Endothelial cell of umbilical vein (primary cell): ENCODE measurements around the gene OTULIN. TPM values are rescaled to one million over a fixed set of nuclear protein-coding genes. Genes with fewer than 3 reads are reported as not detected.

Experiments used
- Bru-seq: library from RNA; stranded (reverse); fragments of 400-500 nt; gene quantifications from one replicate; lab custom pipeline; 2021; lab: Mats Ljungman, UMichigan
- BruChase-seq, 2 experiments: library from RNA; stranded (reverse); fragments of 400-500 nt; gene quantifications; one replicate each; lab custom pipeline; 2021; lab: Mats Ljungman, UMichigan
- BruUV-seq: library from RNA; stranded (reverse); fragments of 400-500 nt; replicated peaks from 2 replicates; lab custom pipeline; 2021; lab: Mats Ljungman, UMichigan
- CTCF ChIA-PET: fragments of 300-600, 350-600 bp; sonication (Branson Sonifier 250); formaldehyde crosslinking; loops from one replicate; lab custom pipeline; 2021; ENCODE audit warnings: antibody characterized with exemption, inconsistent platforms; lab: Charles Lee
- POLR2A ChIA-PET: fragments of 300-600, 350-600 bp; sonication (Branson Sonifier 250); formaldehyde crosslinking; loops from one replicate; lab custom pipeline; 2021; ENCODE audit warnings: antibody characterized with exemption, inconsistent platforms; lab: Charles Lee
- DNase-seq: peaks from one replicate; pipeline ENCODE4 v3.0.0-alpha.2; 2011; ENCODE audit warnings: low read depth, low spot score
- FAIRE-seq: peaks from 2 replicates; lab custom pipeline; 2011; peaks lifted over from hg19 to GRCh38; lab: Jason Lieb, UNC
- H2AFZ ChIP-seq: 2 replicates; pipeline ENCODE4 v1.6.0; 2012; ENCODE audit warnings: low read depth, low read length, control low read depth, inconsistent platforms
- H3K27ac ChIP-seq: 2 replicates; pipeline ENCODE4 v1.5.1; 2011; ENCODE audit warnings: low read depth, mild to moderate bottlenecking, control low read depth, low read length, moderate library complexity; ENCODE audit not compliant: insufficient read depth
- H3K27me3 ChIP-seq, 2 experiments: 2 replicates each; pipeline versions ENCODE4 v1.6.0 to v1.6.1; 2011; ENCODE audit warnings: low read length in 2 of 2, mixed read lengths in 1 of 2; ENCODE audit not compliant: control insufficient read depth in 2 of 2, insufficient read depth in 2 of 2
- H3K36me3 ChIP-seq, 2 experiments: 2 replicates in 1 of 2; 3 replicates in 1 of 2; pipeline ENCODE4 v1.5.1; 2011; ENCODE audit warnings: low read length in 2 of 2, mild to moderate bottlenecking in 1 of 2, moderate library complexity in 1 of 2; ENCODE audit not compliant: control insufficient read depth in 2 of 2, insufficient read depth in 2 of 2; ENCODE audit errors: extremely low read depth in 1 of 2
- H3K4me1 ChIP-seq: 3 replicates; pipeline ENCODE4 v1.5.1; 2011; ENCODE audit warnings: mild to moderate bottlenecking, low read length; ENCODE audit not compliant: control insufficient read depth, insufficient read depth; ENCODE audit errors: extremely low read depth
- H3K4me2 ChIP-seq: 2 replicates; pipeline ENCODE4 v1.6.1; 2011; ENCODE audit warnings: low read length, control low read depth, mixed read lengths; ENCODE audit not compliant: insufficient read depth
- H3K4me3 ChIP-seq, 3 experiments: fragments of 200-600 bp in 1 of 3; sonication (generic), shearing (Covaris generic) in 1 of 3; replicated peaks in 1 of 3; 2 replicates each; pipeline ENCODE4 v1.5.1; 2011 to 2016; ENCODE audit warnings: control low read depth in 3 of 3, low read length in 3 of 3, mild to moderate bottlenecking in 2 of 3, inconsistent platforms in 1 of 3, low read depth in 1 of 3, moderate library complexity in 1 of 3; ENCODE audit not compliant: insufficient read depth in 1 of 3
- H3K79me2 ChIP-seq: 2 replicates; pipeline ENCODE4 v1.6.0; 2012; ENCODE audit warnings: low read length, inconsistent platforms; ENCODE audit not compliant: control insufficient read depth, insufficient read depth
- H3K9ac ChIP-seq: replicated peaks from 2 replicates; pipeline ENCODE3; 2011; ENCODE audit warnings: low read length, control low read depth; ENCODE audit not compliant: insufficient read depth; ENCODE audit errors: extremely low read depth
- H3K9me1 ChIP-seq: replicated peaks from 3 replicates; pipeline ENCODE4 v1.6.0; 2011; ENCODE audit warnings: mild to moderate bottlenecking, low read length; ENCODE audit not compliant: control insufficient read depth, insufficient read depth; ENCODE audit errors: extremely low read depth
- H3K9me3 ChIP-seq: replicated peaks from 2 replicates; pipeline ENCODE4 v1.5.1; 2012; ENCODE audit warnings: low read length, inconsistent platforms; ENCODE audit not compliant: control insufficient read depth, insufficient read depth
- H4K20me1 ChIP-seq: replicated peaks from 2 replicates; pipeline ENCODE3; 2011; ENCODE audit warnings: mild to moderate bottlenecking, low read length; ENCODE audit not compliant: control insufficient read depth, insufficient read depth; ENCODE audit errors: extremely low read depth
- MYC ChIP-seq: IDR thresholded peaks from one replicate; pipeline ENCODE4 v1.6.1; 2011; ENCODE audit warnings: mild to moderate bottlenecking, low read depth, low read length
- POLR2A ChIP-seq: IDR thresholded peaks from 2 replicates; pipeline ENCODE4 v1.6.1; 2012; ENCODE audit warnings: low read depth, mild to moderate bottlenecking, control low read depth, low read length
- POLR2AphosphoS5 ChIP-seq: IDR thresholded peaks from 2 replicates; pipeline ENCODE4 v1.6.1; 2012; ENCODE audit warnings: low read depth, mild to moderate bottlenecking, control low read depth, low read length, moderate library complexity; ENCODE audit not compliant: insufficient read depth
- dilution Hi-C: fragments of 300-500 bp; cut with MboI; formaldehyde crosslinking; loops from one replicate; pipeline ENCODE4 v1.15.0; 2019; ENCODE audit warnings: low sequenced_read_pairs; ENCODE audit not compliant: extremely low pct_ligation_motif_present
- intact Hi-C: fragments of 100-400 bp; cut with micrococcal nuclease; formaldehyde crosslinking; loops from one replicate; pipeline ENCODE4 v1.10.0; 2022
- long read RNA-seq: library from polyadenylated mRNA; stranded (forward); transcript quantifications from one replicate; pipeline ENCODE4 v2.0.0, GENCODE V29; 2021
- polyA minus RNA-seq, 3 experiments: library from RNA; depleted of rRNA, polyadenylated mRNA; stranded (reverse); fragments of >200 nt; gene quantifications; 1 replicate in 1 of 3; 2 replicates in 2 of 3; pipeline ENCODE4 v1.2.3, GENCODE V29; 2011
- polyA plus RNA-seq, 4 experiments: library from polyadenylated mRNA; depleted of rRNA in 3 of 4; stranded (reverse) in 3 of 4; unstranded in 1 of 4; fragments of >200 nt; gene quantifications; 2 replicates each; pipeline versions ENCODE4 v1.2.1 to v1.2.3, GENCODE V29; 2011 to 2012; ENCODE audit warnings: missing spikeins in 1 of 4
- total RNA-seq: library from RNA; stranded (reverse); gene quantifications from 2 replicates; pipeline ENCODE4 v1.2.3, GENCODE V29; 2021
- TF ChIP-seq, protein P1 (sequence below), 2 donors: IDR thresholded peaks; 1 replicate in 1 of 2; 2 replicates in 1 of 2; pipeline ENCODE4 v1.5.1; 2011; ENCODE audit warnings: low read length in 2 of 2, mild to moderate bottlenecking in 2 of 2, moderate library complexity in 2 of 2, control low read depth in 1 of 2, inconsistent platforms in 1 of 2, low read depth in 1 of 2; ENCODE audit not compliant: insufficient read depth in 1 of 2; ENCODE audit errors: extremely low read depth in 1 of 2
- TF ChIP-seq, protein P2 (sequence below): IDR thresholded peaks from 2 replicates; pipeline ENCODE4 v1.6.1; 2011; ENCODE audit not compliant: insufficient read depth, insufficient read length

Gene OTULIN
- 30.2 and 34.7 TPM in 2 replicates for total RNA-seq
- polyA plus RNA-seq, result 4.4 and 7.8 TPM in 2 replicates
- 6.9 and 9.2 TPM in 2 replicates for polyA plus RNA-seq (2011; cell fraction: cytosol; rRNA removed)
- 17.0 and 20.5 TPM in 2 replicates for polyA plus RNA-seq (2011; cell fraction: nucleus; rRNA removed)
- polyA plus RNA-seq (2012), result 13.9 and 14.9 TPM in 2 replicates
- 18.0 and 33.8 TPM in 2 replicates for polyA minus RNA-seq
- polyA minus RNA-seq (2011; cell fraction: cytosol; rRNA and poly(A)+ RNA removed), result 51.8 TPM
- 27.6 and 31.0 TPM in 2 replicates for polyA minus RNA-seq (2011; cell fraction: nucleus; rRNA and poly(A)+ RNA removed)
- Bru-seq, nascent RNA, result percentile 86 among the genes with signal in this experiment
- percentile 89 among the genes with signal in this experiment for BruChase-seq, experiment 1, labeled RNA remaining after a 6-hour chase
- percentile 93 among the genes with signal in this experiment for BruChase-seq, experiment 2, labeled RNA remaining after a 2-hour chase
- long read RNA-seq, full-length matches to known transcripts, result 13 of 27 reads
- long read RNA-seq, partial matches to known transcripts, result 4 of 27 reads
- long read RNA-seq, other reads (novel, unspliced or antisense), result 10 of 27 reads

DNA sequence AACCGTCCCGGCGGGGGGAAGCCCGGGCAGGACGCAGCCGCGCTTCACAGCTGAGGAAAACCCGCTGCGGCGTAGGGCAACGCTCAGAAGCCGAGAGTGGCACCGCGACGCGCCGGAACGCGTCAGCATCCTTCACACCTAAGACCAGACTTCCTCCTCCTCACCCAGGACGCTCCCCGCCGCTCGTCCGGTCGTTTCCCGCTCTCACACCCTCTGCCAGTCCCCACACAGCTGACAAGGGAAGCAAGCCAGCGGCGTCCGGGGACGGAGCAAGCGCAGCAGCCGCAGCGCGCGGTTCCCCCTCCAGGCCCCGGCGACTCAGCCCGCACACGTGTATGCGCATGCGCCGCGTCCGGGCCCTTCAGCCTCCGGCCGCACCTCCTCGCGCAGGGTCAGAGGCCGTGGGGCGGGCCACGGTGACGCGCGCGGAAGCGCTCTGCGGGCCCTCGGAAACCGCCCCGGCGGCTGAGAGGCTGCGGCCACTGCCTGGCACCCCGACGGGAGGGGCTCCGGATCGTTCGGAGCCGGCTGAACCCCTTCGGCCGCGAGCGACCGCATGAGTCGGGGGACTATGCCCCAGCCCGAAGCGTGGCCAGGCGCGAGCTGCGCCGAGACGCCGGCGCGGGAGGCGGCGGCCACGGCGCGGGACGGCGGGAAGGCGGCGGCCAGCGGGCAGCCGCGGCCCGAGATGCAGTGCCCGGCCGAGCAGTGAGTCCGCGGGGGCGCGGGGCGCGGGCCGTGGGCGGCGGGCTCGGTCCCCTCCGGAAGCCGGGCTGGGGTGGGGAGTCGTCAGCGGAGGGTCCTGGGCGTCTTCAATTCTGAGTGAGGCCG, at the start of gene OTULIN:
Gene OTULIN, plus strand, starts transcription at position 449 of the 831 bp plus-strand sequence. Its CDS starts 108 bp downstream, at position 557.
- TF ChIP-seq, protein P1, sequence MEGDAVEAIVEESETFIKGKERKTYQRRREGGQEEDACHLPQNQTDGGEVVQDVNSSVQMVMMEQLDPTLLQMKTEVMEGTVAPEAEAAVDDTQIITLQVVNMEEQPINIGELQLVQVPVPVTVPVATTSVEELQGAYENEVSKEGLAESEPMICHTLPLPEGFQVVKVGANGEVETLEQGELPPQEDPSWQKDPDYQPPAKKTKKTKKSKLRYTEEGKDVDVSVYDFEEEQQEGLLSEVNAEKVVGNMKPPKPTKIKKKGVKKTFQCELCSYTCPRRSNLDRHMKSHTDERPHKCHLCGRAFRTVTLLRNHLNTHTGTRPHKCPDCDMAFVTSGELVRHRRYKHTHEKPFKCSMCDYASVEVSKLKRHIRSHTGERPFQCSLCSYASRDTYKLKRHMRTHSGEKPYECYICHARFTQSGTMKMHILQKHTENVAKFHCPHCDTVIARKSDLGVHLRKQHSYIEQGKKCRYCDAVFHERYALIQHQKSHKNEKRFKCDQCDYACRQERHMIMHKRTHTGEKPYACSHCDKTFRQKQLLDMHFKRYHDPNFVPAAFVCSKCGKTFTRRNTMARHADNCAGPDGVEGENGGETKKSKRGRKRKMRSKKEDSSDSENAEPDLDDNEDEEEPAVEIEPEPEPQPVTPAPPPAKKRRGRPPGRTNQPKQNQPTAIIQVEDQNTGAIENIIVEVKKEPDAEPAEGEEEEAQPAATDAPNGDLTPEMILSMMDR (IDR thresholded peaks at IDR 0.05; ENCODE audit: extremely low read depth in 1 of 2, insufficient read depth in 1 of 2, low read depth in 1 of 2, low read length in 2 of 2), result no peak
- TF ChIP-seq MYC (no peak), POLR2A (peak; percentile 82), POLR2AphosphoS5 (peak; percentile 91)
- TF ChIP-seq, protein P2, sequence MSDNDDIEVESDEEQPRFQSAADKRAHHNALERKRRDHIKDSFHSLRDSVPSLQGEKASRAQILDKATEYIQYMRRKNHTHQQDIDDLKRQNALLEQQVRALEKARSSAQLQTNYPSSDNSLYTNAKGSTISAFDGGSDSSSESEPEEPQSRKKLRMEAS, result no peak
- DNase-seq (peak; percentile 93), FAIRE-seq (peak; percentile 78)
- H3K79me2 ChIP-seq, result peaks cover 45% of the 10 kb centered on the region
- peaks cover 0 to 3% of the 10 kb centered on the region in 2 experiments for H3K36me3 ChIP-seq
- no peaks in the 10 kb centered on the region for H3K9me3 ChIP-seq
- intact Hi-C loops (no loop called here), dilution Hi-C loops (no loop called here)
- peak within 1 kb of the TSS; percentile 89 for H3K4me2 ChIP-seq
- ChIA-PET CTCF (interaction anchor here (0.7 to 1.8 kb wide), 2 partner anchors 16 to 313 kb away, joined by 3 to 8 read pairs; no protein-coding TSS in a partner anchor), POLR2A (no interaction called here)
- H3K4me1 ChIP-seq, result peaks cover 24% of the 10 kb centered on the region
- peak within 1 kb of the TSS; percentile 70 for H3K9ac ChIP-seq
- peak within 1 kb of the TSS; percentile 47 for H3K27ac ChIP-seq
- no peaks in the 10 kb centered on the region for H3K9me1 ChIP-seq
- H2AFZ ChIP-seq, result peak within 1 kb of the TSS; percentile 73
- BruUV-seq, result no TSS peak
- no peaks in the 10 kb centered on the region for H4K20me1 ChIP-seq
- no peaks in the 10 kb centered on the region for H3K27me3 ChIP-seq
- H3K4me3 ChIP-seq, result peak within 1 kb of the TSS; percentile 24 to 84 (median 71)
